Smooth muscle cell (in vitro differentiated cells): Measurements from ENCODE around the gene FAM174C. TPM values are rescaled to one million over a fixed set of nuclear protein-coding genes. Genes with fewer than 3 reads are reported as not detected.

ENCODE experiments used
- DNase-seq: peaks from one replicate; lab custom pipeline; 2025; ENCODE audit not compliant: unreplicated experiment; lab: John Stamatoyannopoulos, UW
- H2AFZ ChIP-seq: fragments of 200-600 bp; sonication (generic); 2 replicates; pipeline ENCODE4 v1.6.0; 2016; ENCODE audit warnings: antibody characterized with exemption, low read depth, mild to moderate bottlenecking
- H3F3A ChIP-seq: fragments of 200-600 bp; sonication (generic); 2 replicates; pipeline ENCODE4 v1.6.0; 2017; ENCODE audit warnings: antibody characterized with exemption, low read depth
- H3K27ac ChIP-seq: fragments of 200-600 bp; sonication (generic); 2 replicates; pipeline ENCODE4 v1.5.1; 2016; ENCODE audit warnings: low read depth, mild to moderate bottlenecking
- H3K27me3 ChIP-seq: fragments of 200-600 bp; sonication (generic); 2 replicates; pipeline ENCODE4 v1.6.1; 2016; ENCODE audit warnings: low read depth, mild to moderate bottlenecking
- H3K36me3 ChIP-seq: fragments of 200-600 bp; sonication (generic); 2 replicates; pipeline ENCODE4 v1.5.1; 2016; ENCODE audit warnings: low read depth
- H3K4me1 ChIP-seq: fragments of 200-600 bp; sonication (generic); 2 replicates; pipeline ENCODE4 v1.5.1; 2016; ENCODE audit warnings: low read depth
- H3K4me2 ChIP-seq: fragments of 200-600 bp; sonication (generic); 2 replicates; pipeline ENCODE4 v1.6.0; 2016; ENCODE audit warnings: mild to moderate bottlenecking
- H3K4me3 ChIP-seq: fragments of 200-600 bp; sonication (generic); 2 replicates; pipeline ENCODE4 v1.5.1; 2016; ENCODE audit warnings: mild to moderate bottlenecking
- H3K79me2 ChIP-seq: fragments of 200-600 bp; sonication (generic); 2 replicates; pipeline ENCODE4 v1.6.0; 2016; ENCODE audit warnings: low read depth, mild to moderate bottlenecking
- H3K9ac ChIP-seq: fragments of 200-600 bp; sonication (generic); 2 replicates; pipeline ENCODE4 v1.6.0; 2016; ENCODE audit warnings: low read depth
- H3K9me3 ChIP-seq: fragments of 200-600 bp; sonication (generic); replicated peaks from 2 replicates; pipeline ENCODE4 v1.5.1; 2016; ENCODE audit warnings: low read depth
- H4K20me1 ChIP-seq: fragments of 200-600 bp; sonication (generic); 2 replicates; pipeline ENCODE4 v1.6.0; 2016; ENCODE audit warnings: low read depth
- CTCF ChIP-seq: fragments of 200-600 bp; sonication (generic); IDR thresholded peaks from 2 replicates; pipeline ENCODE4 v1.5.1; 2017; ENCODE audit warnings: borderline replicate concordance, mild to moderate bottlenecking, antibody characterized with exemption; ENCODE audit not compliant: insufficient read depth, poor library complexity, severe bottlenecking
- WGBS: methylation state at CpG from one replicate; pipeline ENCODE4 v1.1.7; 2016; ENCODE audit warnings: low lambda C conversion rate; 5-methylcytosine and 5-hydroxymethylcytosine counted together
- polyA plus RNA-seq: library from polyadenylated mRNA; unstranded; fragments of >200 nt; fragmentation: Nextera tagmentation; extraction: Ambion mirVana; gene quantifications from 2 replicates; pipeline ENCODE4 v1.2.1, GENCODE V29; 2016
- total RNA-seq: library from RNA; depleted of rRNA; stranded (reverse); fragments of >200 nt; gene quantifications from 2 replicates; pipeline ENCODE4 v1.2.3, GENCODE V29; 2014

Gene FAM174C
- total and polyA plus RNA-seq, 2 experiments from 2014 or later = 41.5 to 75.6 TPM

DNA sequence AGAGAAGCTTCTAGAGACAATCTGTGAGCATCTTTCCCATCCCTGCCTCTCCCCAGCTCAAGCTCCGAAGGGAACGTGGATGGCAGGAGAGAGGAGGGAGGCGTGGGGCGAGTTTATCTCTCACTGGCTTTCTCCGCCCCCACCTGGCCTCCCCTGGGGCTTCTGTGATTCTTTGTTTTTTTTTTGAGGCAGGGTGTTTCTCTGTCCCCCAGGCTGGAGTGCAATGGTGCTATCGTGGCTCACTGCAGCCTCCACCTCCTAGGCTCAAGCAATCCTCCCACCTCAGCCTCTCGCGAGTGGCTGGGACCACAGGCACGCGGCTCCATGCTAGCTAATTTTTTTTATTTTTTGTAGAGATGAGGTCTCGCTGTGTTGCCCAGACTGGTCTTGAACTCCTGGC lies 33.4 kb downstream of the FAM174C start:
- Histone ChIP-seq H3K79me2 (no peaks in the 10 kb centered on the region), H3K9ac (no peak overlapping the region), H3K9me3 (no peaks in the 10 kb centered on the region), H3K4me2 (no peak overlapping the region), H3F3A (no peaks in the 10 kb centered on the region), H3K27ac (no peak overlapping the region), H3K36me3 (no peaks in the 10 kb centered on the region), H3K4me1 (peaks cover 3% of the 10 kb centered on the region), H3K27me3 (no peaks in the 10 kb centered on the region), H2AFZ (no peak overlapping the region), H3K4me3 (no peak overlapping the region), H4K20me1 (no peaks in the 10 kb centered on the region)
- no peak for DNase-seq
- no peak for TF ChIP-seq CTCF
- 76% methylated on average over 11 of the region's 11 CpGs for WGBS

- 85% methylated on average over 28 of the region's 28 CpGs for WGBS
- H3K4me3 ChIP-seq = no peak overlapping the region
- H3K4me1 ChIP-seq = peaks cover 3% of the 10 kb centered on the region
- H3K4me2 ChIP-seq = no peak overlapping the region
- H2AFZ ChIP-seq = no peak overlapping the region
- no peaks in the 10 kb centered on the region for H3K36me3 ChIP-seq
- no peak overlapping the region for H3K27ac ChIP-seq
- peaks cover 2% of the 10 kb centered on the region for H3K27me3 ChIP-seq
- no peaks in the 10 kb centered on the region for H3F3A ChIP-seq
- H3K9ac ChIP-seq = no peak overlapping the region
- no peak for DNase-seq
- no peaks in the 10 kb centered on the region for H4K20me1 ChIP-seq
- TF ChIP-seq CTCF = no peak
- H3K9me3 ChIP-seq = no peaks in the 10 kb centered on the region
- no peaks in the 10 kb centered on the region for H3K79me2 ChIP-seq
Observed at GRCh38 chr19:1309977-1310852, 34.9 kb downstream of the FAM174C start.

DNA sequence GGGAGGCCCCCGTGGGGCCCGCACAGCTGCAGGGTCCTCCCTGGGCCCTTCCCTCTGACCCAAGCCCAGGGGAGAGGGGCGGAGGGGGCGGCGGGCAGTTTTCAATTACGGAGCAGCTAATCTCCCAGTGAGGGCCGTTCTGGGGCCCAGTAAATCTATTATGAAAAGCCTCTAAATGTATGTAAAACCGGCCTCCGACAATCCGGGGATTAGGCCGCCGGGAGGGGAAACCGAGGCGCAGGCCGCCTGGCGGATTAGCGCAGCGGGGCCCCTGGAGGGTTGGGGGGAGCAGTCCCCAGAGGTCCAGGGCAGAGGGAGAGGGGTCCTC lies 35.5 kb downstream of the FAM174C start:
- Histone ChIP-seq H3K4me2 (no peak overlapping the region), H3K9me3 (no peaks in the 10 kb centered on the region), H3K36me3 (no peaks in the 10 kb centered on the region), H3K4me3 (no peak overlapping the region), H3F3A (no peaks in the 10 kb centered on the region), H3K9ac (no peak overlapping the region), H3K27ac (no peak overlapping the region), H4K20me1 (no peaks in the 10 kb centered on the region), H3K79me2 (no peaks in the 10 kb centered on the region), H2AFZ (no peak overlapping the region), H3K27me3 (peaks cover 7% of the 10 kb centered on the region), H3K4me1 (peaks cover 3% of the 10 kb centered on the region)
- no peak for DNase-seq
- TF ChIP-seq CTCF = no peak
- 92% methylated on average over 18 of the region's 18 CpGs for WGBS
